Epithelial cell of esophagus (primary cell): ENCODE data around the gene ZFAND6.
"Not testable (repeated sequence)": the region's sequence is repeated elsewhere in the genome, so short reads cannot be mapped to it uniquely, and the experiment has no call there.

Experiments used
- DNase-seq: peaks from one replicate; pipeline ENCODE4 v3.0.0; 2010; ENCODE audit warnings: low read depth
- H3K4me3 ChIP-seq: 2 replicates; pipeline ENCODE4 v1.5.1; 2011; ENCODE audit warnings: mild to moderate bottlenecking, low read length, control low read depth
- TF ChIP-seq, protein P1 (sequence below): IDR thresholded peaks from 2 replicates; pipeline ENCODE4 v1.5.1; 2011; ENCODE audit warnings: low read depth, mild to moderate bottlenecking, low read length, control low read depth, inconsistent platforms; ENCODE audit not compliant: insufficient read depth; ENCODE audit errors: missing control alignments

ZFAND6 gene

DNA sequence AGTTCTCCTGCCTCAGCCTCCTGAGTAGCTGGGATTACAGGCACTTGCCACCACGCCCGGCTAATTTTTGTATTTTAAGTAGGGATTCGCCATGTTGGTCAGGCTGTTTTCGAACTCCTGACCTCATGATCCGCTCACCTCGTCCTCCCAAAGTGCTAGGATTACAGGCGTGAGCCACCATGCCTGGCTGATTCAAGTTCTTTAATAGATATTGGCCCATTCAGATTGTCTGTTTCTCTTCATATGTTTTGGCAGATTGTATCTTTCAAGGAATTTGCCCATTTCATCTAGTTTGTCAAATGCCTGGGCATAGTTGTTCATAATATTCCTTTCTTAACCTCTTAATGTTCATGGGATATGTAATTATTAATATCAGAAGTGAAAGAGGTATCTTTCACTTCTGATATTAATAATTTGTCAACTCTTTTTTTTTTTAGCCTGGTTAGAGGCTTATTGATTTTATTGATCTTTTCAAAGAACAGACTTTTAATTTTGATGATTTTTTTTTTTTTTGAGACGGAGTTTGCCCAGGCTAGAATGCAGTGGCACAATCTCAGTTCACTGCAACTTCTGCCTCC lies 40.2 kb upstream of the ZFAND6 start:
- DNase-seq: no peak
- H3K4me3 ChIP-seq: no peak overlapping the region
- TF ChIP-seq, protein P1, sequence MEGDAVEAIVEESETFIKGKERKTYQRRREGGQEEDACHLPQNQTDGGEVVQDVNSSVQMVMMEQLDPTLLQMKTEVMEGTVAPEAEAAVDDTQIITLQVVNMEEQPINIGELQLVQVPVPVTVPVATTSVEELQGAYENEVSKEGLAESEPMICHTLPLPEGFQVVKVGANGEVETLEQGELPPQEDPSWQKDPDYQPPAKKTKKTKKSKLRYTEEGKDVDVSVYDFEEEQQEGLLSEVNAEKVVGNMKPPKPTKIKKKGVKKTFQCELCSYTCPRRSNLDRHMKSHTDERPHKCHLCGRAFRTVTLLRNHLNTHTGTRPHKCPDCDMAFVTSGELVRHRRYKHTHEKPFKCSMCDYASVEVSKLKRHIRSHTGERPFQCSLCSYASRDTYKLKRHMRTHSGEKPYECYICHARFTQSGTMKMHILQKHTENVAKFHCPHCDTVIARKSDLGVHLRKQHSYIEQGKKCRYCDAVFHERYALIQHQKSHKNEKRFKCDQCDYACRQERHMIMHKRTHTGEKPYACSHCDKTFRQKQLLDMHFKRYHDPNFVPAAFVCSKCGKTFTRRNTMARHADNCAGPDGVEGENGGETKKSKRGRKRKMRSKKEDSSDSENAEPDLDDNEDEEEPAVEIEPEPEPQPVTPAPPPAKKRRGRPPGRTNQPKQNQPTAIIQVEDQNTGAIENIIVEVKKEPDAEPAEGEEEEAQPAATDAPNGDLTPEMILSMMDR: no peak

DNA sequence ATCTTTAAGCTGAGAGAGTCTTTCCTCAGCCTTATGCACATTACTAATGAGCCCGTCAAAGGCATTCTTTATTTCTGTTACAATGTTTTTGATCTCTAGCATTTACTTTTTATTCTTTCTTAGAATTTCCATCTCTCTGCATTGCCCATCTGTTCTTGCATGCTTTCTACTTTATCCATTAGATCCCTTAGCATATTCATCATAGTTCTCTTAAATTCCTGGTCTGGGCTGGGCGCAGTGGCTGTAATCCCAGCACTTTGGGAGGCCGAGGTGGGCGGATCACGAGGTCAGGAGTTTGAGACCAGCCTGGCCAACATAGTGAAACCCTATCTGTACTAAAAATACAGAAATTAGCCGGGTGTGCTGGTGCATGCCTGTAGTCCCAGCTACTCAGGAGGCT lies 39.3 kb upstream of the ZFAND6 start:
- H3K4me3 ChIP-seq, DNase-seq: not testable (repeated sequence)

DNA sequence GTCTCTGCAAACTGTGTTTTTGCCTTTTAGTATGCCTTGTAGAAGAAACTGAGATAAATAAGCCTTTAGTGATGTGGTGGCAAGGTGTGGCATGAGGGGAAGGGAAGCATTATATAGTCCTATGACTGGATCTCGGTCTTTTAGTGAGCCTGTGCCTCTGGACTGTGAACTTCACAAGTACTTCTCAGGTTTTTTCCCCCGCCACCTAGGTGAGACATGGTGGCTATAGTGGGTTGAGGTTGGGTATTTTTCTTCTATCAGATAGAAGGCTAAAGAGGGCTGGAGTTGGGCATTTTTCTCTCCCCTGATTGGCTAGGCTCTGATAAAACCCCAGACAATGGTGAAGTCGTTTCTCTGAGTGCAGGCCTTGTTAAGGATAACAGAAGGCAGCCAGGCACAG lies 38.7 kb upstream of the ZFAND6 start:
- TF ChIP-seq, protein P1: no peak
- H3K4me3 ChIP-seq: no peak overlapping the region
- no peak for DNase-seq

DNA sequence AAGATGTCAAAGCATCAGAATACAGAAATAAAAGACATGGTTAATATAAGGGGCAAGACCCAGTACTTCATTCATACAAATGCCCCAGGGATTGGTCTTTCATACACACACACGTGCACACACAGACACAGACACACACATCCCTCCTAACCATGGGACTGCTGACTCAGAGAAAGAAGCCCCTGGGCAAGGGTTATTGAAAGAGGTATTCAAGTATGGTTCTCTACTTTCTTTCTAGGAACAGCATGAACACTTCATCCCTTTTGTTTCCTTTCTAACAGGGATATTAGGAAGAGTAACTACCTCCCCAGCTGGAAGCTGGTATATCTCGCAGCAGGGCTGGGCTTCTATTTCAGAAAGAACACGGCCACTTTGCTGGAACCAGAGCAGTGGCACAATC lies 33.2 kb upstream of the ZFAND6 start:
- DNase-seq: peak; percentile 18
- TF ChIP-seq, protein P1: no peak
- no peak overlapping the region for H3K4me3 ChIP-seq

DNA sequence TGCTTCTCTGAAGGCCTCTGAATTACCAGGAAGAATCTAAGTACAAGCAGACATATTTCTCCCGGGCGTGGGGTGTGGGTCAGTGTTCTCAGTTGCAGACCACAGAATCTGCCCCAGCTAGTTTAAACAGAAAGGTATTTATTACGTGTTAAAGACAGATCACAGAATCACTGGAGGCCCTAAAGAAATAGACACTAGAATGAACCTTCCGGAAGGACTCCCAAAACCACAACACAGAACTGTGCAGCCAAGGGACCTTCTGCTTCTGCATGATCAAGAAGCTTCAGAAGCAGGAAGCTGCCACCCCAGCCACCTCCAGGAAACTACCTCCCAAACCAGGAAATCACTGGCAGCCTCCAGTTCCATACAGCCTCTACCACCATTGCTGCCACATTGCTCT lies 32.7 kb upstream of the ZFAND6 start:
- H3K4me3 ChIP-seq: no peak overlapping the region
- peak; percentile 67 for DNase-seq
- TF ChIP-seq, protein P1: no peak

DNA sequence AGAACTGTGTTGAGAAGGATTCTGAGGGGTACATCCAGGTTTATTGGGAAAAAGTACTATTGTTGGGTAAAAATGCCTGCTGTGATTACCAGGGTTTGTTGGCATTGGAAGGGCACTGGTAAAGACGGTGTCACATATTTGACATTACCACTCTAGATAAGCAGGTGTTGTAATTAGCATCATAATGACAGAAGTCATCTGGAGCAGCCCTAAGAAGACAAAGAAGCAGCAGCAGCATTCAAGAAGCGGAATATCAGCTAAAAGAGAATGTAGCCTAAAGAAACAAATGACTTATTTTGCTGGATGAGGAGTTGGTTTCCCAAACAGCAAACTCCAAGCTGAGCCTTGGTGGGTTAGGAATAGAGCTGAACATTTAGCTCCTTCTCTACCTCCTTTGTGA lies 30.5 kb upstream of the ZFAND6 start:
- DNase-seq: no peak
- no peak overlapping the region for H3K4me3 ChIP-seq
- TF ChIP-seq, protein P1: no peak

DNA sequence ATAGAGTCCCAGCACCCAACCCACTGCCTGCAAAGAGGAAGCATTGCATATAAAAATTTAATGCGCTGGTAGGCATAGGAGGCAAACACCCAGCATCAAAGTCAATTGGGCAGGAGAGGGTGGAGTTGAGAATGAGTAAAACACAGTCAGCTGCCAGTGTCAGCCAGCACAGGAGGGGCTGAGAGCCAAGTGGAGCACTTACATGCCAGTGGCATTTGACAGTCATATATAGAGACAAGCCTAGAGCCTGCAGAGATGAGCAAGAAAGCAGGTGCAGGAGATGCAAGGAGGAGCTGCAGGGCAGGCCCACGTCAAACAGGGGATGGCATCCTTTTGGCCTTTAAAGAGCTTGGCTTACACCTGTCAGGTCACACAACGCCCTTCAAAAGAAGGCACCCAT lies 27.6 kb upstream of the ZFAND6 start:
- DNase-seq: peak; percentile 62
- TF ChIP-seq, protein P1: no peak
- no peak overlapping the region for H3K4me3 ChIP-seq
